Measurements from ENCODE around the gene NPC2.

Gene NPC2

DNA sequence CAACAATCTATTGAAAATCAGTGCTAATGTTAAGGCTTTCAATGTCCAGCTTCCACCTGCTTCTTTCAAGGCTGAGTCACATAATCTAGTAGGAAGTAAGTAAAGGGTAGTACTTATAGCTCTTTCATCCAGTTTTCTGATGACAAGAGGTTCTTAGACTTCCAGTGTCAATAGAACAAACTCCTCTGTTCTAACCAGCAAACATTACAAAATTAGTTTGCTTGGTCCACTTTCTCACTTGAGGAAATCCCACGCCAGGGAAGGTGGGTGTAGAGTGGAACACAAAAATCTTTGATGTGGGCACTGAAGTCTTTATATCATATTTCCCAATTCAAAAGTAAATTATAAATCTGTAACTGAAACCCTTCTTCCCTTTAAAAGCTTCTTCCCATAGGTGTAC, 2.6 kb downstream of the NPC2 start:
- Histone ChIP-seq H3K27me3 (ENCODE audit: insufficient read depth, low read depth, severe bottlenecking) (no peaks in the 10 kb centered on the region), H3K4me3 (ENCODE audit: low read depth, low read length) (no peak overlapping the region), H3K36me3 (no peaks in the 10 kb centered on the region; the same call in 1 of the 2 replicates), H3K27ac (no peak overlapping the region), H3K9me3 (ENCODE audit: severe bottlenecking) (no peaks in the 10 kb centered on the region)
- DNase-seq = no peak
- TF ChIP-seq, protein P1, sequence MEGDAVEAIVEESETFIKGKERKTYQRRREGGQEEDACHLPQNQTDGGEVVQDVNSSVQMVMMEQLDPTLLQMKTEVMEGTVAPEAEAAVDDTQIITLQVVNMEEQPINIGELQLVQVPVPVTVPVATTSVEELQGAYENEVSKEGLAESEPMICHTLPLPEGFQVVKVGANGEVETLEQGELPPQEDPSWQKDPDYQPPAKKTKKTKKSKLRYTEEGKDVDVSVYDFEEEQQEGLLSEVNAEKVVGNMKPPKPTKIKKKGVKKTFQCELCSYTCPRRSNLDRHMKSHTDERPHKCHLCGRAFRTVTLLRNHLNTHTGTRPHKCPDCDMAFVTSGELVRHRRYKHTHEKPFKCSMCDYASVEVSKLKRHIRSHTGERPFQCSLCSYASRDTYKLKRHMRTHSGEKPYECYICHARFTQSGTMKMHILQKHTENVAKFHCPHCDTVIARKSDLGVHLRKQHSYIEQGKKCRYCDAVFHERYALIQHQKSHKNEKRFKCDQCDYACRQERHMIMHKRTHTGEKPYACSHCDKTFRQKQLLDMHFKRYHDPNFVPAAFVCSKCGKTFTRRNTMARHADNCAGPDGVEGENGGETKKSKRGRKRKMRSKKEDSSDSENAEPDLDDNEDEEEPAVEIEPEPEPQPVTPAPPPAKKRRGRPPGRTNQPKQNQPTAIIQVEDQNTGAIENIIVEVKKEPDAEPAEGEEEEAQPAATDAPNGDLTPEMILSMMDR (IDR thresholded peaks at IDR 0.05; ENCODE audit: low read depth, low read length) = no peak

DNA sequence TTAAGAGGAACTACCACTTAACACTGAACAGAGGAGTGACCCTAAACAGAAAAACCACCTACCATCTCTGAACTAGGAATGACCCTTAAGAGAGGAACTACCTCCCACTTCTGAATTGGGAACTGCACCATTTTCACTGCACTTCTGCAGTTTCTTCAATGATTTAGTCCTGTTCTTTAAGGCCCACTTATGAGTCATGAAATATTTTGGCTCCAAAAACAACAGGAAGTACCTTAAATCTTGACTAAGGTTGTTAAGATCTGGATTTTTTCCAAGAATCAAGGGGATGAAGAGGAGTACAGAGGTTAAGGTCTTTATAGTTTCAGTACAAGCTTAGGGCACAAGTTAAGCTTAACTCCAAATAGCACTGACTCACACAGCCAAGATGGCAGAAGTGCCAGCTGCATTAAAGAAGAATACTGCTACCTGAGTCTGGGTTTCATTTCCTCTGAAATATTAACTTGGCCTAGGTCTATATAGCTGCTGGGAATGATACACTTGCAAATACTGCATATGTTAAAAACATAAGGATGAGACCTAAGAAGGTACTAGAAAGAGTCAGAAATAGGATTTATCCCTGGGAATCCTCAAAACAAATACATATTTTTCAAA, 4.2 kb downstream of the NPC2 start:
- Histone ChIP-seq H3K4me3 (ENCODE audit: low read depth, low read length) (no peak overlapping the region), H3K27me3 (ENCODE audit: insufficient read depth, low read depth, severe bottlenecking) (no peaks in the 10 kb centered on the region), H3K27ac (no peak overlapping the region), H3K9me3 (ENCODE audit: severe bottlenecking) (no peaks in the 10 kb centered on the region), H3K36me3 (no peaks in the 10 kb centered on the region; the same call in 1 of the 2 replicates)
- TF ChIP-seq, protein P1 (IDR thresholded peaks at IDR 0.05; ENCODE audit: low read depth, low read length) = no peak
- no peak for DNase-seq

DNA sequence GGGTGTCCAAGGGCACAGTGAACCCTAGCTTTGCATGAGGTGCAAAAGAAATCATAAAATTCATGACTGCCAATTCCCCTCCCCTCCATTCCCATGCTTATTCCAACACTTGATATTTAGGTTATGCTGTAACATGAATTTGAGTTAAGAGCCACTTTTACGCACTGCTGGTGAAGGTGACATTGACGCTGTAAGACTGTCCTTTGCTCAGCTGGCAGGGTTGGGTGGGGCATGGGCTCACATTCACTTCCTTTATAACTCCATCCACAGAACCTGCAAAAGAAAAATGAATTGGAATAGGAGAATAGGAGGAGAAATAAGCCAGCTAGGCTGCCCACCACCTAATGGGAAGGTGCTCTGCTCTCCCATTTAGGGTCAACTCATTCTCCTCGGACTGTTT, 6.9 kb downstream of the NPC2 start:
- Histone ChIP-seq H3K36me3 (0 out of 2 replicates have a peak, but pooled peaks cover 3% of the 10 kb centered on the region), H3K27ac (no peak overlapping the region), H3K9me3 (ENCODE audit: severe bottlenecking) (no peaks in the 10 kb centered on the region), H3K27me3 (ENCODE audit: insufficient read depth, low read depth, severe bottlenecking) (no peaks in the 10 kb centered on the region), H3K4me3 (ENCODE audit: low read depth, low read length) (no peak overlapping the region)
- TF ChIP-seq, protein P1 (IDR thresholded peaks at IDR 0.05; ENCODE audit: low read depth, low read length) = no peak
- DNase-seq = no peak

DNA sequence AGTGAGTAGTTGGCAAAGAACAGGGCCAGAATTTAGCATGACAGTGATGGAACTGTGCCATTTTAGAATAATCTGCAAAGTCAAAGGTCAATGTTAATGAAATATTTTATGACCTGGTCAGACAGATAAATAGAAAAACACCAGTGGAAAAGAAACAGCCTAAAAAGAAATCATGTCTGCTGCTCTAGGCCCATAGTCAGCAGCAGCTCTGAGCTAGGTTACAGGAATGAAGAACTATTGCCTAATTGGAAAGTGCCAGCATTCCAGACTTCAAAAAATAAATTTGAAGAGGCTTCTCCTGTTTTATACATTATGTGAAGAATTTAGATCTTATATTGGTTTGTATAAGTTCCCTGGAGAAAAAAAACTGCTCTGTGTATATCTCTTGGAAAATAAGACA, 9.8 kb downstream of the NPC2 start:
- H3K36me3 ChIP-seq = 0 out of 2 replicates have a peak, but pooled peaks cover 3% of the 10 kb centered on the region
- TF ChIP-seq, protein P1 (IDR thresholded peaks at IDR 0.05; ENCODE audit: low read depth, low read length) = no peak
- H3K27me3 ChIP-seq (ENCODE audit: insufficient read depth, low read depth, severe bottlenecking) = no peaks in the 10 kb centered on the region
- H3K9me3 ChIP-seq (ENCODE audit: severe bottlenecking) = no peaks in the 10 kb centered on the region
- no peak overlapping the region for H3K27ac ChIP-seq
- no peak for DNase-seq
- no peak overlapping the region for H3K4me3 ChIP-seq (ENCODE audit: low read depth, low read length)

DNA sequence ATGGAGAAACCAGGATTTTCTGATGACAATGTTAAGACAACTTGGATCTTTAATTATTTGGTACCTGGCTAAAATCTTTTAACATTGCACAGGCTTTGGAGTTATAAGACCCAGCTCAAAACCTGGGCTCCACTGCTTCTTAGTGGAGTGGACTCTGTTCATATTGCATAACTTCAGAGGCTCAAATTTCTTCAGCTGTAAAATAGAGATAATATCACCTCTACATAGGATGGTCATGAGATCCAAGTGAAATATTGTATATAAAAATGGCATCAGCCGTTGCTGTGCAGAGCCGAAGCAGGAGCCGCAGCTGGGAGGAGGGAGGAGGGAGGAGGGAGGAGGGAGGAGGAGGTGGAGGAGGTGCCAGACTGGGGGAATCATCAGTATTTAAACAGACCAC, 10.5 kb downstream of the NPC2 start:
- TF ChIP-seq, protein P1 (IDR thresholded peaks at IDR 0.05; ENCODE audit: low read depth, low read length) = no peak
- 0 out of 2 replicates have a peak, but pooled peaks cover 3% of the 10 kb centered on the region for H3K36me3 ChIP-seq
- H3K9me3 ChIP-seq (ENCODE audit: severe bottlenecking) = no peaks in the 10 kb centered on the region

DNA sequence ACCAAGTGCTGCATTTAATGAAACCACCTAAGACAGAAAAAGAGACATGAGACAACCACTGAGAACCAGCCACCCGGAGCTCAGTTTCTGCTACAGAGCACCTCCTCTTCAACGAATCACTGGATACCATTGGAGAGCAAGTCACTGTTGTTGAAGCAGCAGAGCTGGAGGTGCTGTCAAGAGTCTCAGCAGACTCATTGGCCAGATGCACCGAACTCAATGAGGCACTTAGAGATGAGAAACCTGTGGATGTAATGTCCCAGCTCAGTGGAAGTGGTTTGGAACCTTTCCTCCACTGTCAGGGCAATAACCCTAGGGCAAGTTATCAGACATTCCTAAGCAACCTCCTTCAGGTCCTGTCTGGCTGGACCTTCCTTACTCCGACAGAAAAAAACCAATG, 13.1 kb downstream of the NPC2 start:
- Histone ChIP-seq H3K27me3 (ENCODE audit: insufficient read depth, low read depth, severe bottlenecking) (no peaks in the 10 kb centered on the region), H3K36me3 (0 out of 2 replicates have a peak, but pooled peaks cover 3% of the 10 kb centered on the region), H3K27ac (no peak overlapping the region), H3K4me3 (ENCODE audit: low read depth, low read length) (no peak overlapping the region), H3K9me3 (ENCODE audit: severe bottlenecking) (no peaks in the 10 kb centered on the region)
- TF ChIP-seq, protein P1 (IDR thresholded peaks at IDR 0.05; ENCODE audit: low read depth, low read length) = no peak
- DNase-seq = no peak

More for the DNA sequence above, 10.5 kb downstream of the NPC2 start:
- Histone ChIP-seq H3K4me3 (ENCODE audit: low read depth, low read length) (no peak overlapping the region), H3K27me3 (ENCODE audit: insufficient read depth, low read depth, severe bottlenecking) (no peaks in the 10 kb centered on the region), H3K27ac (no peak overlapping the region)
- DNase-seq = no peak

Measured in WERI-Rb-1 (cell line).